ENCODE data around the gene IRGQ.

The IRGQ gene

DNA sequence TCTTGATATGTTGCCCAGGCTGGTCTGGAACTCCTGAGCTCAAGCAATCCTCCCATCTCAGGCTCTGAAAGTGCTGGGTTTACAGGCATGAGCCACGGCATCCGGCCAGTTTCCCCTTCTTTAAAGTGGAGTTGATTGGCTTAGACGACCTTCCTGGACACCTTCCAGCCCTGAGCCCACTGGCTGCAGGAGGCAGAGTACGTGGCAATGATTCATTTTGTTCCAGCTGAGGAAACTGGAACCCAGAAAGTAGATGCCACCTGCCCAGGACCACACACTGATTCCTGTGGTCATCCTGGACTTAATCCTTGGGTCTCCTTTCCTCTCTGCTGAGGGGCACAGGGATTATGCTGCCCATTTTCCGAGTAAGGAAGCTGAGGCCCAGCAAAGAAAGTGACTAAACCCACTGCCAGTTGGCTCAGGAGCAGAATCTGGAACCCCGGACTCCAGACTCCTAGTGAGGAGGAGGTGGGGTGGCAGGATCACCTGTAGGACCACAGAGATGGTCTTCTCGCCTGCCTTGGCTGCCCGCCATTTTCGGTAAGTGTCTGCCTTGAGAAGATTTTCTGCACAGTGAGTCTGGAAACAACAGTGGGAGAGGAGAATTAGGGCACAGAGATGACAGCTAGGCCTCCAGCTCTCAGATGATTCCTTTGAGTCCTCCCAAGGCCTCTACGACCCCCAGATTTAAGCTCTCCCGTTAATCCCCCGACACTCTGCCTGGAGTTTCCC lies 21.3 kb downstream of the IRGQ start:
- in situ Hi-C loops (cut with HindIII; ENCODE audit: low sequenced_read_pairs), result no loop called here

DNA sequence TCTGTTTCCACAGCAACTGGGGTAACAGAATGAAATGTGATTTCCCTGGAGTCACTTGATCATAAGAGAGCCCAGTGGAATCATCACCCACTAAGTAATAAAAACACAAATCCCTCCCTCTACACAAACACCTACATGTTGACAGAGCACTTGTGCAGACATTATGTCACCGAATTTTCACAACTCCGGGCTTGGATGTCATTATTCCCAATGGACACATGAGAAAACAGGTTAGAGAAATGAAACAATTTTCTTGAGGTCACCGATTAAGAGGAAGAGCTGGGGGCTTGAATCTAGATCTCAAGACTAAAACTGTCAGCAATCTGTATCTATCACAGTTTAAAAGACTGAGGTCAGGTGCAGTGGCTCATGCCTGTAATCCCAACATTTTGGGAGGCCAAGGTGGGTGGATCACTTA lies 23.8 kb downstream of the IRGQ start:
- in situ Hi-C loops (cut with HindIII; ENCODE audit: low sequenced_read_pairs), result no loop called here

DNA sequence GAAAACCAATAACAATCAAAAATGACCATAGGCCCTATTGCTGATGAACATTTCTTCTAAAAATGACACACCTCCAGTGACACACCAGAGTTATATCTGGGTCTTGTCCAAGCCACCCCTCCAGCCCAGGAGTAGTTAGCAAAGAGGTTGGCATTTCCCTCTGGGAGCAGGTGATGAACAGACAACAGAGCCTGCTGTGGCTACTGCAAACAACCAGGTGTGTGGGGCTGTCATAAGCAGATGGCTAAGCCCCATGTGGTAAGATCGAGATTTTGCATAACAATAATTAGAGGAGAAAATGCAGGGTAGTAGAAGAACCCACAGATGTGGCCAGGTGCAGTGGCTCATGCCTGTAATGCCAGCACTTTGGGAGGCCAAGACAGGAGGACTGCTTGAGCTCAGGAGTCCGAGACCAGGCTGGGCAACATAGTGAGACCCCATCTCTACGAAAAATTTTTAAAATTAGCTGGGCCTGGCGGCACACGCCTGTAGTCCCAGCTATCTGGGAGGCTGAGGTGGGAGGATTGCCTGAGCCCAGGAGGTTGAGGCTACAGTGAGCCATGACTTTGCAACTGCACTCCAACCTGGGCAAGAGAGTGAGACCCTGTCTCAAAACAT lies 25.7 kb downstream of the IRGQ start:
- in situ Hi-C loops (cut with HindIII; ENCODE audit: low sequenced_read_pairs), result no loop called here

DNA sequence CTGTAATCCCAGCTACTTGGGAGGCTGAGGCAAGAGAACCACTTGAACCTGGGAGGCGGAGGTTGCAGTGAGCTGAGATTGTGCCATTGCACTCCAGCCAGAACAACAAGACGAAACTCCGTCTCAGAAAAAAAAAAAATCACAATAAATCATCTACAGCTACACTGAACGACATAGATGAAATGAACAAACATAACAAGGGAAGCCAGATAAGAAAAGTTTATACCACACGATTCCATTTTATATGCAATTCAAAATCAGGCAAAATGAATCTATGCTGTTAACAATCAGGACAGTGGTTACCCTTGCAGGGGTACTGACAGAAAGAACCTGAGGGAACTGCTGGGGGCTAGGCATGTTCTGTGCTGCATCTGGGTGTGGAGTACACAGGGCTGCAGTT lies 26.3 kb downstream of the IRGQ start:
- in situ Hi-C loops (cut with HindIII; ENCODE audit: low sequenced_read_pairs), result no loop called here

DNA sequence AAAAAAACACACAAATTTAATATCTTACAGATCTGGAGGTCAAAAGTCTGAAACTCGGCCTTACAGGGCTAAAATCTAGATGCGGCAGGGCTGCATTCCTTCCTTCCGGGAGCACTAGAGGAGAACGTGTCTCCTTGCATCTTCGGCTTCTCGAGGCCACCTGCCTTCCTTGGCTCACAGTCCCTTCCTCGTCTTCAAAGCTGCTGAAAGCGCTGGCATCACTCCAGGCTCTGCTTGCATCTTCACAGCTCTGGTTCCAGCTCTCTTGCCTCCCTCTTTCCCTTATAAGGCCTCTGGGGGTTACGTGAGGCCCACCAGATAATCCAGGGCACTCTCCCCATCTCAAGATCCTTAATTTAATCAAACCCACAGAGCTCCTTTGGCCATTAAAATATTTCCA lies 31.1 kb downstream of the IRGQ start:
- in situ Hi-C loops (cut with HindIII; ENCODE audit: low sequenced_read_pairs), result no loop called here

DNA sequence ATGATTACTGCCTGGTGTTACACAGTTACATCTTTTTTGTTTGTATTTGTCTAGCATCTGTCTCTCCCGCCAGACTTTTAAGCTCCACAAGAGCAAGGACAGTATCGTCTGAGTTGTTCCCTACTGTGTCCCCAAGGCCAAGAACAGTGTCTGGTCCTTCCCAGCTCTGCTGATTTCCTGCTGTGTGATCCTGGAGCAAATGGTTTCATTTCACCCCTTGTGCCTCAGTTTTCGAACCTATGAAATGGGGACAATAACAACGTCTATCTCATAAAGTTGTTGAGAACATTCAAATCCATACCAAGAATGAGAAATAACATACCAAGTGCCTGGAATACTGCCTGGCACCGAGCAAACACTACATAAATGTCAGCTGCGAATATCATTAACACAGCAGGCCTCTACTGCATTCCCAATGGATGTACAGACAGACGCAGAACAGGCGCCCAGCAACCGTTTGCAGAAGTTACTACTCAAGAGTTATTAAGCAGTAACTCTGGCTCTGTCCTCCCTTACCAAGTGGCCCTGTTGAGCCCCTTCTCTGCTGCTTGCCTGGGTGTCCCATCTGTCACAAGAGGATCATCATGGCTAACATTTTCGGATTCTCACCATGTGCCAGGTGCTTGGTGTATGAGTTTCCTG lies 32.0 kb downstream of the IRGQ start:
- in situ Hi-C loops (cut with HindIII; ENCODE audit: low sequenced_read_pairs), result no loop called here

DNA sequence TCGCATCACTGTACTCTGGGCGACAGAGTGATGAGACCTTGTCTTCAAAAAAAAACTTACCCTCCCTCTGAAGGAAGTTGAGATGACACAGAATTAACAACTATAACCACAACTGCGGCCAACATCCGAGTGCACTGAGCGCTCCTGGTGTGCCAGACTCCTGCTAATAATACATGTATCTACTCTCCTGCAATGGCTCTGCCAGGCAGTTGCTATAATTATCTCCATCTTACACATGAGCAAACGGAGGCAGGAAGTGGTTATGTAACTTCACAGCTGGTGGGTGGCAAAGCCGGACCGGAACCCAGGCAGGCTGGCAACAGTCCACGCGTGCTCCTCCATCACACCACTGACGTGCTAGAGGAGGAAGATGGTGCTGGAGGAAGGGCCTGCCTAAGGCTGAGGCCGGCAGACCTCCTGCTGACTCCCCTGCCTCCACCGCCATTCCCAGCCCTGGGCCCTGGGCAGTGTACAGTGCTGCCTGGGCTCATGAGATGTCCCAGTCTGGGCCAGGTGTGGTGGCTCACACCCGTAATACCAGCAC lies 33.2 kb downstream of the IRGQ start:
- in situ Hi-C loops (cut with HindIII; ENCODE audit: low sequenced_read_pairs), result no loop called here

DNA sequence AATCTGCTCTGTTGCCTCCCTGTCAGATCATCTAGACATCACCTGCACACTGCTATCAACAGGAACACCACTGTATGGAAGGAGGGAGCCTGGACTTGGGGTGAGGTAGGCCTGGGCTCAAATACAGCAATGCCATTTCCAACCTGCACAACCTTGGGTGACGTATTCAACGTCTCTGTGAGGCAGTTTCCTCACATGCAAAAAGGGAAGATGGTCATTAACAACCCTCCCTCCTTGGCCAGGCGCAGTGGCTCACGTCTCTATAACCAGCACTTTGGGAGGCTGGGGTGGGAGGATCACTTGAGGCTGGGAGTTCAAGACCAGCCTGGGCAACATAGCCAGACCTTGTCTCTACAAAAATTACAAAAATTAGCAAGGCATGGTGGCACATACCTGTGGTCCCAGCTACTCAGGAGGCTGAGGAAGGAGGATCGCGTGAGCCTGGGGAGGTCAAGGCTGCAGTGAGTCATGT lies 33.7 kb downstream of the IRGQ start:
- in situ Hi-C loops (cut with HindIII; ENCODE audit: low sequenced_read_pairs), result no loop called here

DNA sequence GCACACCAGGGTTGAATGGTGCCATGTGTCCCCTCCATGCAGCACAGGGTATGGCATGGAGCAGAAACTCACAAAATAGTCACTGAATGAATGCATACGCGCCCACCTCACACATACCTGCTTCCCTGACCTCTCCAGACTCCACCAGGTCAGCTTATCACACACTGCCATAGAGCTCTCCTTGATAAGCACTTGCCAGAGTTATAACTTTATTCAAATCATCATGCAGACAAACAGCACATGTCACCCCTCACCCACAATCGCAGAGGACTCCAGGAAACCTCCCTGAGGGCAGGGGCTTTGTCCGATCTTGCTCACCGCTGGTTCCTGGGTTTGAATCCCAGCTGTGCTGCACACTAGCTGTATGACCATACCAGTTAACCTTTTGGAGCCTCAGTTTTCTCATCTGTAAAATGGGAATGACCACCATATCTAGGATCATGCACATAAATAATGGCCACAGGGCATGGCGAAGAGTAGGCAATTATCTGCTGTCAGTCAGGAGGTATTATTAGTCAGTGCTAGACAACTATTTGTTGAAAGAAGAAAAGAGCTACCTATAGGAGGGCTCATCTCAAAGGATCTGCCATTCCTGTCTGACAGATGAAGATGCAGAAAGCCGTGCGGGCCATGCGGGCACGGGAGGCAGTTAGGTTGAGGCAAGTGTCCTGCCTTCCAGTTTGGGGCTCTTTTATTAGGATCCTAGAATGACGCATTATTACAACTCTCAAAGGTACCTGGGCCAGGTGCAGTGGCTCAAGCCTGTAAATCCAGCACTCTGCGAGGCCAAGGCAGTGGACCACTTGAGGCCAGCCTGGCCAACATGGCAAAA lies 34.6 kb downstream of the IRGQ start:
- in situ Hi-C loops (cut with HindIII; ENCODE audit: low sequenced_read_pairs), result no loop called here

DNA sequence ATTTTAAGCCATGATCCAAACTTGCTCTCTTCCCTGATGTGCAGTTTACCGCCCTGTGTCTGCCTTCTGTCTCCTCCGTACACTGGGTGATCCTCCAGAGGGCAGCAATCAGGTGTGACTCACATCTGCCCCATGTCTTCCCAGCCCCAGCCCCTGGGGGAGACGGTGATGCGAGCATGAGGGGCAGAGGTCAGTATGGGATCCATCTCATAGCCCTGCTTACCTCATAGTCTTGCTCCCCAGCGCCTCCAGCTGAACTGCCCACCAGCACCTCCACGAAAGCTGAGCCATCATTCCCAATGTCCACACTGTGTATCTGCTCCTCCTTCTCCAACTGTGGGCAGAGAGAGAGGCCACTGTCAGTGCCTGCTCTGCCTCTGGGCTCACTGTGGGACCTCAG lies 35.2 kb downstream of the IRGQ start:
- in situ Hi-C loops (cut with HindIII; ENCODE audit: low sequenced_read_pairs), result no loop called here

DNA sequence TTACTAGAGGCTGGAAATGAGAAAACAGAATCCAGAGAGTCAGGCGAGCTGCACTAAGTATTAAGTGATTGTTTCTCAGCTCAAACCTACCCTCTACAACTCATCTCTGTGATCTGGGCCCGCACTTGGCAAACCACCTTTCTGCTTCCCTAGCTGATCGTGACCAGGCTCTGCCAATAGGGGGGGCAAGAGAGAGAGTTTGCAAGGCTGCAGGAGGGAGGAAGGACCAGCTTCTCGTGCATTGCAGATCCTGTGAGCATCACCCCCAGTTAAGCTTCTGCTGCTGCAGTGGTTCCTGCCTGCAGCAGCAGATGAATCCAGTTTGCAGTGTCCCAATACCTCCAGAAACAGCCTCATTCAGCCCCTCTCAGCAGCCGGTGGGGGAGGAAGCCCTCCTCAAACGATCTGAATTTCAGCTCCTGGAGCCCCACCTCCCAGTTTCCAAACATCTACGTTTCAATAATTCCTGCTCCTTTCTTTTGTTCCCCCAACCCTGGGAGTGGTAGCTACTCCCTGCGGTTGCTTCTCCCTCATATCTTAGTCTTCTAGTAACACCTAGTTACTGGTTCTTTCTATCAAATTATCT lies 40.7 kb downstream of the IRGQ start:
- in situ Hi-C loops (cut with HindIII; ENCODE audit: low sequenced_read_pairs), result no loop called here

DNA sequence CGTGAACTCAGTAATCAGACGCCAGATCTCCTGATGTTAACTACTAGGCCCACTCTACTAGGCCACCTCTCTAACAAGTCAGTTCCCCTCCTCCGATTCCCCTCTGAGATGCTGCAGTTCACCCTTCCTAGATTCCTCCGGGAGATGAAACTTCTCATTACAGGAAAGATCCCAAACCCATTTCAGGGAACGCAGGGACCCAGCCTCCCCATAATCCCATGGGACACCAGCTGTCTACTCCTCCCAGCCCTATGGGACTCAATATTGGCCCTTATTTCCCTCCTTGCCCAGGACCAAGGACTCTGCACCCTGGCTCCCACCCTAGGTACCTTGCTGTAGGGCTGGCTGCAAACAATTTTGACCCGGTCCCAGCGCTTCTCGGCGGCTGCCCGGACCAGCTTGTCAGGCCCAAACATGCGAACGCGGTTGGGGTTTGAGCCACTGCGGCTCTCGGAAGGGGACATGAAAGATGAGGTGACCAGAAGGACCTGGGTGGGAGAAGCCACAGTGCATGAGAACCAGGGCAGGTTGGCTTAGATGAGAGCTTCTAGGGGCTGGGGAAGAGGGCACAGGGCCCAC lies 41.5 kb downstream of the IRGQ start:
- in situ Hi-C loops (cut with HindIII; ENCODE audit: low sequenced_read_pairs), result no loop called here

DNA sequence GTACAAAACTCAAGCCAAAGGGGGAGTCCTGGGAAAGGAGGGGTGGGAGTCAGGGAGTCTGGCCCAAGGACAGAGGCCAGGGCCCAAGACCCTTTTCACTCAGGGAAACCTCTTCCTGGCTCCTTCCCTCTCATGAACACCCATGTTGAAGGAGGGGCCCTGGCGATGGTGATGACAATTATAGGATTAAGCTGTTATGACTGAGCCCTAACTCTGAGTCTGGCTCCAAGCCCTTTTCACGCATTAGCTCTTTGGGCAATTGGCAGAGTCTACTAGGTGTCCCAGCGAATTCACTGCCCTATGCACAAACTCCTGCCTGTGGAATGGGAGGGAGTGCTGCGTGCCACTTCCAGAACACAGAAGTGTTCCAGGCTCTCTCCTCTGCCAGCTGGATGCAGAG lies 42.3 kb downstream of the IRGQ start:
- in situ Hi-C loops (cut with HindIII; ENCODE audit: low sequenced_read_pairs), result no loop called here

DNA sequence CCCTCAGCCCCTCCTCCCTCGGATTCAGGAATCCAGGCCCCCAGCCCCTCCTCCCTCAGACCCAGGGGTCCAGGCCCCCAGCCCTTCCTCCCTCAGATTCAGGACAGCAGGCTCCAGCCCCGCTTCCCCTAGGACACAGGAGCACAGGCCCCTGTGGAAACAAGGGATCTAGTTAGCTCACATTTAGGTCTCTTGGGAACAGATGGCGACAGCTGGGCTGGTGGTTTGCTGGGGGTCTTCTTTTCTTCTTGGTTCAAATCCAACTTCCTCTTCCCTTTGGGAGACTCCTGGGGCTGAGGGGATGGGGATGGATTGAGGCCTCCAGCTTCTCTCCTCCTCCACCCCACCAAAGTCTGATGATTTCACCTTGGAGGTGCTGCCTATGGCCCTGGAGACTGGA lies 43.3 kb downstream of the IRGQ start:
- in situ Hi-C loops (cut with HindIII; ENCODE audit: low sequenced_read_pairs), result no loop called here

DNA sequence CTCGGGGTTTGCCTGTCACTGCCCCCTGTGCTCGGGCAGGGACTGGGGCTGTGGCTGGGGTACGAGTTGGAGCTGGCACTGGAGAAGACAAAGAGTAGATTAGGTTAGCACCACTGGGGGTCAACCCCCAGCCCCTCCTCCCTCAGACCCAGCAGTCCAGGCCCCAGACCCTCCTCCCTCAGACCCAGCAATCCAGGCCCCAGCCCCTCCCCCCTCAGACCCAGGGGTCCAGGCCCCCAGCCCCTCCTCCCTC lies 43.8 kb downstream of the IRGQ start:
- in situ Hi-C loops (cut with HindIII; ENCODE audit: low sequenced_read_pairs), result no loop called here

DNA sequence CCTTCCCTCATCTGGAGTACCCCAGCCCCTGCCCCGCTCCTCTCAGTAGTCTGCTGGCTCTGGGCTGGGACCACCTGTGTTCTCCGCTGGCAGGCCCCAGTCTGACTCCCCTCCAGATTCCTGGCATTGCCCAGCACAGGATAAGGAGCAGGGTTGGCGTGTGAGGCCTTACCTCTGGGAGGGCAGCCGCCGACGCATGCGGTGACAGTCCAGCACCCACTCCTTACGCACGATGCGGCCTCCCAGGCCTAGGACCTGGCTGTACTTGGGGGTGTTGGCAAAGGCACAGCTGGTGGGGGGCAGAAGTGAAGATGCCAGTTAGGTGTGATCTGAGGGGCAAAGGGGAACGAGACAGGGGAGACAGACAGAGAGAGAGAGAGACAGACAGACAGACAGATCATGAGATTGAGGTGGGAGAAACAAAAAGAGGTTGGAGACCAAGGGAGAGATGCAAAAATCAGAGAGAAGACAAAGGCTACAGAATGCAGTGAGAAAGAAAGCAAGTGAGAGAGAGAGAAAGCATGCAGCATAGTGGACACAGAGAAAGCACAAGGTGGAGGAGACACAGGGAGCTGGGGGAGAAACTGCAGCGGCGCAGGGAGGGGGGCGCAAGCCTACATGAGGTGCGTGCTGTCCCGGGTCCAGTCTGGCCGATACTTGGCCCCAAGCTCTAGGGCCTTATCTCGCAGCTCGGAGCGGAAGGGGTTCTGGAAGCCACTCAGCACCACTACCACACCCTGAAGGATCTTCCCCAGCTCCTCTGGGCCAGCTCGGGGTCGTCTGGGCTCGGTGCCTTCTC lies 44.3 kb downstream of the IRGQ start:
- in situ Hi-C loops (cut with HindIII; ENCODE audit: low sequenced_read_pairs), result no loop called here

DNA sequence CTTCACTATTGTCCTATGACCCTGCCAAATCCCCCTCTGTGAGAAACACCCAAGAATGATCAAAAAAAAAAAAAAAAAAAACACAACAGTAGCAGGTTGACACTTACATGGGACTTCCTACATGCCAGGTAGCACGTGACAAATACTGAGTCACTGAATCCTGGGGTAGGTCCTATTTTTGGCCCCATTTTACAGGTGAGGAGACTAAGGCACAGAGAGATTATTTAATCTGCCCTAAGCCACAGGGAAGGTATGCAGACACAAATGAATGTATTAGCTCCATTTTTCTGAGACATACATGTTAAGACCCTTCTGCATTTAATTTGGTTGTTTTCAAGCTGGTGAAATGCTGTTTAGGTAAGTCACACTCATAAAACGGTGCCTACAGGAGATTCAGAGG lies 47.2 kb downstream of the IRGQ start:
- in situ Hi-C loops (cut with HindIII; ENCODE audit: low sequenced_read_pairs), result loop anchor here (25.0 kb wide), 1 partner anchor 111 kb away; no protein-coding TSS in a partner anchor

DNA sequence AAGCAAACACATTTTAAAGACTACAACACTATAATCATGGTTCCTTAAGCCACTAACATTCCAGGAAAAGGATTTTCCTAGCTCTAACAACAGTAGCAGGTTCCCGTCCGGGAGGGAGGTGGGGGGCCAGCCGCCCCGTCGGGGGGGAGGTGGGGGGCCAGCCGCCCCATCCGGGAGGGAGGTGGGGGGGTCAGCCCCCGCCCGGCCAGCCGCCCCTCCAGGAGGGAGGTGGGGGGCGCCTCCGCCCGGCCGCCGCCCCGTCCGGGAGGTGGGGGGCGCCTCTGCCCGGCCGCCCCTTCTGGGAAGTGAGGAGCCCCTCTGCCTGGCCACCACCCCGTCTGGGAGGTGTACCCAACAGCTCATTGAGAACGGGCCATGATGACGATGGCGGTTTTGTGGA lies 48.0 kb downstream of the IRGQ start:
- in situ Hi-C loops (cut with HindIII; ENCODE audit: low sequenced_read_pairs), result loop anchor here (25.0 kb wide), 1 partner anchor 111 kb away; no protein-coding TSS in a partner anchor

DNA sequence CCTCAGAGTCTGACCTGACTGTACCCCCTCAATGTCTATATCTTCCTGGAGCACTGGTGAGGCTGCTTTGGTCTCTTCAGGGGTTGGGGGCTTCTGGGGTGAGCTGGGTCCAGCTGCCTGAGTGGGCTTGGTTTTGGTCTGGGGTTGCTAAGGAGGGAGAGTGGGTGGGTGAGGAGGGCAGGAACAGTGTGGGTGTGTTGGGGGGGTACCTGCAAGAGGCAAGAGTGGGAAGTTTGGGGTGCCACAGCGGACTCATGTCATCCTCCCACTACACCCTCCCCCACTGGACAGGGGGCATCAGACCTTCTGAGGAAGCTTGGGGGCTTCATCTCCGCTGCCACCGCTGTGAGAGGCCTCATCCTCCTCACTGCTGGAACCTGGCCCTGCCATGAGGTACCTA lies 49.4 kb downstream of the IRGQ start:
- in situ Hi-C loops (cut with HindIII; ENCODE audit: low sequenced_read_pairs), result loop anchor here (25.0 kb wide), 1 partner anchor 109 kb away; no protein-coding TSS in a partner anchor

DNA sequence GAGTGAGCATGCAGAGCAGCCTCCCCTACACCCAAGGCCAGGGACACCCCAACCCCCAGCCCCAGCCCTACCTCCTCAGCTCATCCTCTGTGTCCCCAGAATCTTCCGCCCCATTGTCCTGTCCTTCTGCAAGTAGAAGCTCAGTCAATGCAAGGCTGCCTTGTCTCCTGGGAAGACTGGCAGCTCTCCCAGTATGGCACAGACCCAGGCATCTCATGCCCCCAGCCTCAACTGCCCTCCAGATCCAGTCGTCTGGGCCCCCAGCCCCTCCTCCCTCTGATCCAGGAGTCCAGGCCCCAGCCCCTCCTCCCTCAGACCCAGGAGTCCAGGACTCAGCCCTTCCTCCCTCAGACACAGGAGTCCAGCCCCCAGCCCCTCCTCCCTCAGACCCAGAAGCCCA lies 50.0 kb downstream of the IRGQ start:
- in situ Hi-C loops (cut with HindIII; ENCODE audit: low sequenced_read_pairs), result loop anchor here (25.0 kb wide), 1 partner anchor 109 kb away; no protein-coding TSS in a partner anchor
